A549 (cell line): ENCODE data around the gene CRELD1. TPM values are rescaled to one million over a fixed set of nuclear protein-coding genes. Genes with fewer than 3 reads are reported as not detected.

Source experiments
- ATAC-seq, 2 experiments: fragments of 200-7000 bp in 1 of 2; fragments of >200 bp in 1 of 2; cut with Nextera tagmentation in 1 of 2; cut with Tn5 transposase in 1 of 2; 3 replicates each; pipeline versions ENCODE4 v1.8.0 to v1.9.1; 2018 to 2020; ENCODE audit warnings: mild to moderate bottlenecking in 1 of 2, moderate library complexity in 1 of 2
- CTCF ChIA-PET: fragments of 300-600 bp; sonication (Branson Sonifier 250); formaldehyde crosslinking; extraction: SDS; loops from one replicate; lab custom pipeline; 2021; ENCODE audit warnings: antibody characterized with exemption, inconsistent platforms; lab: Yijun Ruan, JAX
- POLR2A ChIA-PET: fragments of 350-600 bp; formaldehyde crosslinking; extraction: SDS; loops from one replicate; lab custom pipeline; 2021; ENCODE audit warnings: antibody characterized with exemption, inconsistent platforms; lab: Yijun Ruan, JAX
- DNase-seq, 2 experiments: peaks; one replicate each; pipeline versions ENCODE4 v3.0.0 to v3.0.0-alpha.2; 2011 to 2016; ENCODE audit warnings: low read depth in 1 of 2, low spot score in 1 of 2
- FAIRE-seq: peaks from 2 replicates; lab custom pipeline; 2011; peaks lifted over from hg19 to GRCh38; lab: Jason Lieb, UNC
- H3K27ac ChIP-seq, 2 experiments: fragments of >200 bp; sonication (Bioruptor Twin); formaldehyde crosslinking; 3 replicates each; pipeline ENCODE4 v1.5.1; 2016 to 2017
- H3K4me1 ChIP-seq: fragments of >200 bp; sonication (Bioruptor Twin); formaldehyde crosslinking; 3 replicates; pipeline ENCODE4 v1.6.1; 2016
- H3K4me2 ChIP-seq: fragments of >200 bp; sonication (Bioruptor Twin); formaldehyde crosslinking; 3 replicates; pipeline ENCODE4 v1.6.1; 2016
- H3K4me3 ChIP-seq: fragments of >200 bp; sonication (Bioruptor Twin); formaldehyde crosslinking; 3 replicates; pipeline ENCODE4 v1.5.1; 2016
- H3K9me3 ChIP-seq: fragments of >200 bp; sonication (Bioruptor Twin); formaldehyde crosslinking; 3 replicates; pipeline ENCODE4 v1.6.1; 2016
- BHLHE40 ChIP-seq: IDR thresholded peaks from 2 replicates; pipeline ENCODE4 v1.6.1; 2012; ENCODE audit warnings: low read depth, low read length, inconsistent platforms
- CBX8 ChIP-seq: fragments of 200-600 bp; sonication (generic); IDR thresholded peaks from 2 replicates; pipeline ENCODE4 v1.6.1; 2016
- CEBPB ChIP-seq, 2 experiments: fragments of >200 bp in 1 of 2; sonication (Bioruptor Twin) in 1 of 2; formaldehyde crosslinking in 1 of 2; IDR thresholded peaks; 2 replicates each; pipeline ENCODE4 v1.6.1; 2012 to 2016
- EHF ChIP-seq: fragments of 250-450 bp; sonication (Bioruptor Pico); IDR thresholded peaks from 2 replicates; pipeline ENCODE4 v1.5.0; 2020; ENCODE audit warnings: mild to moderate bottlenecking
- EHMT2 ChIP-seq: fragments of 200-600 bp; sonication (generic); IDR thresholded peaks from 2 replicates; pipeline ENCODE4 v1.6.1; 2016; ENCODE audit warnings: antibody characterized with exemption, low read depth, mild to moderate bottlenecking, moderate library complexity
- FOSB ChIP-seq: fragments of 250-450 bp; sonication (Bioruptor Pico); IDR thresholded peaks from 2 replicates; pipeline ENCODE4 v1.5.0; 2020; ENCODE audit warnings: mild to moderate bottlenecking, moderate library complexity
- FOSL2 ChIP-seq, 2 experiments: fragments of 450-650 bp in 1 of 2; fragments of >200 bp in 1 of 2; sonication (Bioruptor Twin) in 1 of 2; formaldehyde crosslinking; IDR thresholded peaks; 2 replicates each; pipeline versions ENCODE4 v1.5.0 to v1.6.1; 2016 to 2020; ENCODE audit warnings: mild to moderate bottlenecking in 1 of 2, moderate library complexity in 1 of 2
- HDAC2 ChIP-seq: fragments of 200-600 bp; sonication (generic); IDR thresholded peaks from 2 replicates; pipeline ENCODE4 v1.6.1; 2016
- HES2 ChIP-seq: fragments of >200 bp; sonication (Bioruptor Twin); formaldehyde crosslinking; IDR thresholded peaks from 2 replicates; pipeline ENCODE4 v1.6.1; 2016
- HEYL ChIP-seq: fragments of 250-450 bp; sonication (Bioruptor Pico); IDR thresholded peaks from 2 replicates; pipeline ENCODE4 v1.8.0; 2021; ENCODE audit warnings: mild to moderate bottlenecking, moderate library complexity
- HMGXB4 ChIP-seq: fragments of 250-450 bp; sonication (Bioruptor Pico); IDR thresholded peaks from 2 replicates; pipeline ENCODE4 v1.5.0; 2021; ENCODE audit warnings: mild to moderate bottlenecking, moderate library complexity, borderline replicate concordance
- HOXB5 ChIP-seq: fragments of 250-450 bp; sonication (Bioruptor Pico); IDR thresholded peaks from 2 replicates; pipeline ENCODE4 v1.5.0; 2020; ENCODE audit warnings: mild to moderate bottlenecking, moderate library complexity
- JUN ChIP-seq, 2 experiments: fragments of >200 bp; sonication (Bioruptor Twin); formaldehyde crosslinking; IDR thresholded peaks; 2 replicates in 1 of 2; 3 replicates in 1 of 2; pipeline ENCODE4 v1.6.1; 2016 to 2017
- JUNB ChIP-seq: fragments of >200 bp; sonication (Bioruptor Twin); formaldehyde crosslinking; IDR thresholded peaks from 2 replicates; pipeline ENCODE4 v1.6.1; 2016
- KDM5A ChIP-seq: fragments of 200-600 bp; sonication (generic); IDR thresholded peaks from 2 replicates; pipeline ENCODE4 v1.6.1; 2016; ENCODE audit warnings: antibody characterized with exemption, mild to moderate bottlenecking
- MAFK ChIP-seq: fragments of 450-650 bp; IDR thresholded peaks from 2 replicates; pipeline ENCODE4 v1.6.1; 2014; ENCODE audit not compliant: partially characterized antibody
- MAX ChIP-seq: IDR thresholded peaks from 2 replicates; pipeline ENCODE4 v1.6.1; 2012
- MYC ChIP-seq: IDR thresholded peaks from 2 replicates; pipeline ENCODE4 v1.6.1; 2012; ENCODE audit warnings: mild to moderate bottlenecking, inconsistent platforms, low read length, improper control_type of control experiment, borderline replicate concordance
- NFE2L2 ChIP-seq: fragments of 150-350 bp; conservative IDR thresholded peaks from 2 replicates; pipeline ENCODE4 v1.6.1; 2014; ENCODE audit warnings: low read length
- PHF8 ChIP-seq: fragments of 200-600 bp; sonication (generic); IDR thresholded peaks from 2 replicates; pipeline ENCODE4 v1.6.1; 2016; ENCODE audit warnings: low read depth, mild to moderate bottlenecking, antibody characterized with exemption, moderate library complexity, borderline replicate concordance
- POLR2A ChIP-seq: IDR thresholded peaks from 2 replicates; pipeline ENCODE4 v1.6.1; 2012; ENCODE audit warnings: mild to moderate bottlenecking, low read length
- POLR2AphosphoS2 ChIP-seq: conservative IDR thresholded peaks from 2 replicates; pipeline ENCODE4 v1.6.1; 2012; ENCODE audit warnings: low read length, improper control_type of control experiment, inconsistent platforms
- SMC3 ChIP-seq: fragments of >200 bp; sonication (Bioruptor Twin); formaldehyde crosslinking; IDR thresholded peaks from 3 replicates; pipeline ENCODE4 v1.6.1; 2018; ENCODE audit warnings: inconsistent platforms
- TFCP2L1 ChIP-seq: fragments of 250-450 bp; sonication (Bioruptor Pico); IDR thresholded peaks from 2 replicates; pipeline ENCODE4 v1.5.0; 2021; ENCODE audit warnings: mild to moderate bottlenecking
- TP53 ChIP-seq: fragments of 250-450 bp; sonication (Bioruptor Pico); IDR thresholded peaks from 2 replicates; pipeline ENCODE4 v1.5.0; 2021; ENCODE audit warnings: mild to moderate bottlenecking, moderate library complexity
- ZC3H11A ChIP-seq: fragments of 450-650 bp; IDR thresholded peaks from 2 replicates; pipeline ENCODE4 v1.6.1; 2014; ENCODE audit warnings: antibody characterized with exemption, mild to moderate bottlenecking
- ZSCAN20 ChIP-seq: fragments of 250-450 bp; sonication (Bioruptor Pico); IDR thresholded peaks from 2 replicates; pipeline ENCODE4 v1.8.0; 2022; ENCODE audit warnings: mild to moderate bottlenecking, moderate library complexity
- WGBS: methylation state at CpG from one replicate; pipeline ENCODE4 v1.1.6; 2017; ENCODE audit errors: missing lambda C conversion rate; 5-methylcytosine and 5-hydroxymethylcytosine counted together
- polyA plus RNA-seq, 4 experiments: library from polyadenylated mRNA; depleted of rRNA in 3 of 4; stranded (reverse); fragments of >200 nt; fragmentation: RNase III in 1 of 4; extraction: RNeasy Plus Mini Kit Qiagen cat#74134 plus additional on column Dnase treatment in 1 of 4; gene quantifications; 2 replicates in 3 of 4; 3 replicates in 1 of 4; pipeline ENCODE4 v1.2.3, GENCODE V29; 2011 to 2017
- TF ChIP-seq, protein P1 (sequence below): IDR thresholded peaks from 2 replicates; pipeline ENCODE4 v1.6.1; 2012
- TF ChIP-seq, protein P2 (sequence below): fragments of >200 bp; sonication (Bioruptor Twin); formaldehyde crosslinking; IDR thresholded peaks from 3 replicates; pipeline ENCODE4 v1.6.1; 2016
- TF ChIP-seq, protein P3 (sequence below): fragments of 450-650 bp; IDR thresholded peaks from 2 replicates; pipeline ENCODE4 v1.6.1; 2014; ENCODE audit warnings: antibody characterized with exemption

CRELD1 gene
- polyA plus RNA-seq, 2 of the 4 experiments (the other 2 are of a cell fraction) = 11.1 to 13.9 TPM

GRCh38 chr3:9911863-9912262, 21.8 kb upstream of the CRELD1 start:
- no peak for ATAC-seq
- H3K4me2 ChIP-seq = no peak overlapping the region; the same call in 1 of the 3 replicates
- no peak for FAIRE-seq
- no peaks in the 10 kb centered on the region for H3K9me3 ChIP-seq
- peak overlapping the region in 1 of 2 experiments; percentile 55; a peak in 3 of 6 replicates for H3K27ac ChIP-seq
- ChIA-PET CTCF (interaction anchor here (0.6 to 11.4 kb wide), 9 partner anchors 9 to 128 kb away, joined by 3 to 73 read pairs (median 7); partner anchors contain the start of genes CRELD1 and JAGN1), POLR2A (interaction anchor here (0.8 to 1.4 kb wide), 4 partner anchors 11 to 35 kb away, joined by 3 to 5 read pairs (median 4); partner anchors contain the start of gene CRELD1)
- H3K4me3 ChIP-seq = no peak overlapping the region
- H3K4me1 ChIP-seq = peaks cover 37% of the 10 kb centered on the region
- DNase-seq = no peak
- no peak for TF ChIP-seq MYC
- TF ChIP-seq BHLHE40 = no peak
- TF ChIP-seq, protein P1, sequence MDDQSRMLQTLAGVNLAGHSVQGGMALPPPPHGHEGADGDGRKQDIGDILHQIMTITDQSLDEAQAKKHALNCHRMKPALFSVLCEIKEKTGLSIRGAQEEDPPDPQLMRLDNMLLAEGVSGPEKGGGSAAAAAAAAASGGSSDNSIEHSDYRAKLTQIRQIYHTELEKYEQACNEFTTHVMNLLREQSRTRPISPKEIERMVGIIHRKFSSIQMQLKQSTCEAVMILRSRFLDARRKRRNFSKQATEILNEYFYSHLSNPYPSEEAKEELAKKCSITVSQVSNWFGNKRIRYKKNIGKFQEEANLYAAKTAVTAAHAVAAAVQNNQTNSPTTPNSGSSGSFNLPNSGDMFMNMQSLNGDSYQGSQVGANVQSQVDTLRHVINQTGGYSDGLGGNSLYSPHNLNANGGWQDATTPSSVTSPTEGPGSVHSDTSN = no peak
- TF ChIP-seq HDAC2 = no peak
- no peak for TF ChIP-seq HES2
- no peak for TF ChIP-seq TFCP2L1 (CRISPR knock-in tag)
- no peak for TF ChIP-seq POLR2AphosphoS2
- no peak for TF ChIP-seq ZSCAN20 (CRISPR knock-in tag)
- no peak for TF ChIP-seq EHMT2
- no peak for TF ChIP-seq HEYL (CRISPR knock-in tag)
- TF ChIP-seq, all 56 proteins: peak for 0
- WGBS = 86% methylated on average over 8 of the region's 8 CpGs

DNA sequence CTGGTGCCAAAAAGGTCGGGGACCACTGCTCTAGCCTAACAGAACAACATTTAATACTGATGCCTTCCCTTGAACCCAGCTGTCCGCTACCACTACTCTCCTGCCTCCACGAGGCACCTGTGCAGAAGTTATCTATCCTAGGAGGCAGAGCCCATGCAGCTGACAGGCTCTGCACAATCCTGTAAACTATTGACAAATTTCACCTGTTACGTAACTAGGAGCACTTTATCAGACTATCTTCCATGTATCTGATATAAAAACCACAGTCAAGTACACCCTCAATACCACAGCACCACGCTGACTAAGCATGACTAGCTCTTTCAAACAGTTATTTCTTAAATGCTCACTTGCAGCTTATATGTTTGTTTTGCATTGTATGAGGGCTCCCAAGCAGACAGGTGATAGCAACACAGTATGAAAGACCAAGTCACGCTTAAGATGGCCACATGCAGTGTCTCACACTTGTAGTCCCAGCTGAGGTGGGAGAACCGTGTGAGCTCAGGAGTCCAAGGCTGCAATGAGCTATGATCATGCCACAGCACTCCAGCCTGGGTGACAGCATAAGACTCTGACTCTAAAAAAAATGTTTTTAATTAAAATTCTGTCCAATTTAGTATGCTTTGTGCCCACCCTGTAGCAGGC, 21.2 kb upstream of the CRELD1 start:
- FAIRE-seq (no peak), DNase-seq (peak in 1 of 2 experiments; percentile 39), ATAC-seq (no peak)
- H3K9me3 ChIP-seq = no peaks in the 10 kb centered on the region
- H3K4me1 ChIP-seq = peaks cover 40% of the 10 kb centered on the region
- 59% methylated on average over 7 of the region's 7 CpGs for WGBS
- H3K4me2 ChIP-seq = peak overlapping the region; percentile 40
- H3K4me3 ChIP-seq = no peak overlapping the region
- ChIA-PET POLR2A (interaction anchor here (0.8 to 1.4 kb wide), 6 partner anchors 12 to 68 kb away, joined by 3 to 5 read pairs (median 4); partner anchors contain the start of genes CRELD1 and RPUSD3), CTCF (interaction anchor here (0.6 to 11.4 kb wide), 10 partner anchors 8 to 196 kb away, joined by 3 to 73 read pairs (median 5); partner anchors contain the start of genes CRELD1 and IL17RE)
- peak overlapping the region in 1 of 2 experiments; percentile 55; a peak in 4 of 6 replicates for H3K27ac ChIP-seq
- TF ChIP-seq, protein P1 = no peak
- TF ChIP-seq EHF (CRISPR knock-in tag) = no peak
- TF ChIP-seq ZC3H11A = no peak
- TF ChIP-seq TP53 (CRISPR knock-in tag) = no peak
- TF ChIP-seq MAFK = peak; percentile 71
- peak; percentile 9 to 55; a peak in 1 of 4 replicates for TF ChIP-seq CEBPB (IDR thresholded peaks at IDR 0.05)
- no peak for TF ChIP-seq KDM5A
- no peak for TF ChIP-seq JUN (IDR thresholded peaks at IDR 0.05)
- no peak for TF ChIP-seq HOXB5 (CRISPR knock-in tag)
- no peak for TF ChIP-seq POLR2A
- 0 out of 2 replicates have a peak, but pooled peaks have one; percentile 12 for TF ChIP-seq JUNB
- peak; percentile 53; the same call in 1 of the 2 replicates for TF ChIP-seq NFE2L2
- no peak for TF ChIP-seq FOSL2 (IDR thresholded peaks at IDR 0.05)
- TF ChIP-seq FOSL2 (CRISPR knock-in tag; IDR thresholded peaks at IDR 0.05) = no peak
- no peak for TF ChIP-seq CBX8
- TF ChIP-seq HMGXB4 (CRISPR knock-in tag) = no peak
- no peak for TF ChIP-seq MYC
- TF ChIP-seq PHF8 = no peak
- TF ChIP-seq FOSB (CRISPR knock-in tag) = no peak
- TF ChIP-seq HES2 = no peak
- TF ChIP-seq POLR2AphosphoS2 = no peak
- no peak for TF ChIP-seq MAX
- TF ChIP-seq, protein P2, sequence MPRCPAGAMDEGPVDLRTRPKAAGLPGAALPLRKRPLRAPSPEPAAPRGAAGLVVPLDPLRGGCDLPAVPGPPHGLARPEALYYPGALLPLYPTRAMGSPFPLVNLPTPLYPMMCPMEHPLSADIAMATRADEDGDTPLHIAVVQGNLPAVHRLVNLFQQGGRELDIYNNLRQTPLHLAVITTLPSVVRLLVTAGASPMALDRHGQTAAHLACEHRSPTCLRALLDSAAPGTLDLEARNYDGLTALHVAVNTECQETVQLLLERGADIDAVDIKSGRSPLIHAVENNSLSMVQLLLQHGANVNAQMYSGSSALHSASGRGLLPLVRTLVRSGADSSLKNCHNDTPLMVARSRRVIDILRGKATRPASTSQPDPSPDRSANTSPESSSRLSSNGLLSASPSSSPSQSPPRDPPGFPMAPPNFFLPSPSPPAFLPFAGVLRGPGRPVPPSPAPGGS = no peak
- no peak for TF ChIP-seq SMC3
- no peak for TF ChIP-seq TFCP2L1 (CRISPR knock-in tag)
- TF ChIP-seq, protein P3, sequence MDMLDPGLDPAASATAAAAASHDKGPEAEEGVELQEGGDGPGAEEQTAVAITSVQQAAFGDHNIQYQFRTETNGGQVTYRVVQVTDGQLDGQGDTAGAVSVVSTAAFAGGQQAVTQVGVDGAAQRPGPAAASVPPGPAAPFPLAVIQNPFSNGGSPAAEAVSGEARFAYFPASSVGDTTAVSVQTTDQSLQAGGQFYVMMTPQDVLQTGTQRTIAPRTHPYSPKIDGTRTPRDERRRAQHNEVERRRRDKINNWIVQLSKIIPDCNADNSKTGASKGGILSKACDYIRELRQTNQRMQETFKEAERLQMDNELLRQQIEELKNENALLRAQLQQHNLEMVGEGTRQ = no peak
